Measurements from ENCODE around the gene CFAP58. TPM values are rescaled to one million over a fixed set of nuclear protein-coding genes. Genes with fewer than 3 reads are reported as not detected.

The CFAP58 gene
- total and polyA plus RNA-seq, 4 donors: 0.01 to 0.09 (median 0.08) TPM; not detected in 1

DNA sequence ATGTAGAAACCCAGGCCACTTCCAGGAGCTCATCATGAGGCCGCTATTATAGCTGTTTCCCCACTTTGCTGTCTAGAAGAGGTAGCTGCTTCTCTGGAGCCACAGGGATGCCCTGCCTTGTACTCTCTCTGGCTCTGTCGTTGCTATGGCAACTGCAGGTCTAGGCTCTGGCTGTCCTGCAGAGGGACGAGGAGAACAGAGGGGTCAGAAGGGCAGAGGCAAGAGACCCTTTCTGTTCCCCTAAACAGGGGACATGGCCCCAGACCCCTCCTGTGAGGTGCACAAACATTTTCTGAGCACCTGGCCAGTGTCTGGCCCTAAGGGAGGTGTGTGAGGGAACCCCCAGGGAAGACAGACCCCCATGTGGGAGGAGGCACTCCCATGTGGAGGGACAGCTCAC, 46.7 kb upstream of the CFAP58 start:
- peaks cover 1 to 12% (median 7%) of the 10 kb centered on the region in 4 donors for H3K4me1 ChIP-seq (ENCODE audit: control insufficient read depth in 4 of 4, insufficient read depth in 4 of 4, low read length in 3 of 4)
- DNase-seq (ENCODE audit: low spot score): no peak
- no peak overlapping the region for H3K27ac ChIP-seq (ENCODE audit: low read depth in 1 of 2, low read length in 2 of 2)
- no peaks in the 10 kb centered on the region for H3K36me3 ChIP-seq (ENCODE audit: control insufficient read depth in 4 of 4, insufficient read depth in 3 of 4, low read depth in 1 of 4, low read length in 3 of 4)
- WGBS: 77% methylated on average over 3 of the region's 3 CpGs
- TF ChIP-seq TAF1 (conservative IDR thresholded peaks at IDR 0.05) (no peak), GABPA (IDR thresholded peaks at IDR 0.05 in 1 of 2, conservative IDR thresholded peaks at IDR 0.05 in 1 of 2) (no peak), NR2F2 (IDR thresholded peaks at IDR 0.05) (peak; percentile 21)
- H3K4me3 ChIP-seq (ENCODE audit: low read depth in 1 of 3, low read length in 3 of 3): no peak overlapping the region
- H3K27me3 ChIP-seq (ENCODE audit: control insufficient read depth in 4 of 4, insufficient read depth in 4 of 4, low read length in 3 of 4): no peaks in the 10 kb centered on the region
- H3K9ac ChIP-seq (ENCODE audit: low read depth in 1 of 2, low read length in 2 of 2): no peak overlapping the region
- no peaks in the 10 kb centered on the region for H3K9me3 ChIP-seq (ENCODE audit: control insufficient read depth in 4 of 4, low read length in 3 of 4)

DNA sequence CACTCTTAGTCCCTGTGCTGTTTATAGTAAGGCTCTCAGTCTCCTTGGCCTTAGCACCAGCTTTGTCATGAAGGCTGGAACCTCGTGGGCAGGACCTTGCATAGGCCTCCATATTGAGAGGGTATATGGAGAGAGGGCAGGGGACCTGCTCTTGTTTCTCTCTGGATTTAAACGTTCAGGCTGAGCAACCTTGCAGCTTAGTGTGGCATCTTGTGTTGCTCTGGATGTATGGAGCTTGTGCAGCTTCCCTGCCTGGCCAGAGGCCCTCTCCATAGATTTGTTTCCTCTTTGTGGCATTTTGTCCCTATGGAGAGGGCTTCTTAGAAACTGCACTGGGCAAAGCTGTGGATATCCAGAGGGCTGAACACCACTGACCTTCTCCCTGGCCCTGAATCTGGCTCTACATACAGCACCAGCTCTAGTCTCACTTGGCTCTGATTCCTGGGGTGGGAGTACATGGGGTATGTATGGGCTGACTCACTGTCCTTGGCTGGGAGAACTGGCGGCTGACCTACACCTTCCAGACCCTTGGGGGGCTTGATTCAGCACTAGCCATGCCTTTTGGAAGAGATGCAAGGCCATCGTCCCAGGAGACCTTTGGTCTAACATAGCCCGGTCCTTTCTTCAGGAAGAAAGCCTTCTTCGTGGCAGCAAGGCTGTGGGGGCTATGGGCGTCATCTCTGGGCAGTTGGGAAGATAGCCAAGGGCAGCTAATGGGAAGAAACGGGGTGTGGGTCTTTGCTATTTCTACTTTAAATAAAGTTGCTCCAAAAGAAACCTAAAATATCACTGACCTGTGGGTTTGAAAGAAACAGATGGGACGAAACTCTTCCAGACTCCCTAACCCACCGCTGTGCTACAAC, 45.8 kb upstream of the CFAP58 start:
- Histone ChIP-seq H3K9ac (ENCODE audit: low read depth in 1 of 2, low read length in 2 of 2) (no peak overlapping the region), H3K36me3 (ENCODE audit: control insufficient read depth in 4 of 4, insufficient read depth in 3 of 4, low read depth in 1 of 4, low read length in 3 of 4) (peaks cover 0 to under 1% (median 0%) of the 10 kb centered on the region in 4 donors), H3K9me3 (ENCODE audit: control insufficient read depth in 4 of 4, low read length in 3 of 4) (no peaks in the 10 kb centered on the region), H3K4me3 (ENCODE audit: low read depth in 1 of 3, low read length in 3 of 3) (no peak overlapping the region), H3K27ac (ENCODE audit: low read depth in 1 of 2, low read length in 2 of 2) (no peak overlapping the region), H3K4me1 (ENCODE audit: control insufficient read depth in 4 of 4, insufficient read depth in 4 of 4, low read length in 3 of 4) (peaks cover 1 to 12% (median 7%) of the 10 kb centered on the region in 4 donors), H3K27me3 (ENCODE audit: control insufficient read depth in 4 of 4, insufficient read depth in 4 of 4, low read length in 3 of 4) (no peaks in the 10 kb centered on the region)
- 87% methylated on average over 10 of the region's 10 CpGs for WGBS
- TF ChIP-seq EGR1 (IDR thresholded peaks at IDR 0.05; ENCODE audit: low read depth in 2 of 2): no peak
- TF ChIP-seq RXRA (IDR thresholded peaks at IDR 0.05): no peak
- TF ChIP-seq, protein P1, sequence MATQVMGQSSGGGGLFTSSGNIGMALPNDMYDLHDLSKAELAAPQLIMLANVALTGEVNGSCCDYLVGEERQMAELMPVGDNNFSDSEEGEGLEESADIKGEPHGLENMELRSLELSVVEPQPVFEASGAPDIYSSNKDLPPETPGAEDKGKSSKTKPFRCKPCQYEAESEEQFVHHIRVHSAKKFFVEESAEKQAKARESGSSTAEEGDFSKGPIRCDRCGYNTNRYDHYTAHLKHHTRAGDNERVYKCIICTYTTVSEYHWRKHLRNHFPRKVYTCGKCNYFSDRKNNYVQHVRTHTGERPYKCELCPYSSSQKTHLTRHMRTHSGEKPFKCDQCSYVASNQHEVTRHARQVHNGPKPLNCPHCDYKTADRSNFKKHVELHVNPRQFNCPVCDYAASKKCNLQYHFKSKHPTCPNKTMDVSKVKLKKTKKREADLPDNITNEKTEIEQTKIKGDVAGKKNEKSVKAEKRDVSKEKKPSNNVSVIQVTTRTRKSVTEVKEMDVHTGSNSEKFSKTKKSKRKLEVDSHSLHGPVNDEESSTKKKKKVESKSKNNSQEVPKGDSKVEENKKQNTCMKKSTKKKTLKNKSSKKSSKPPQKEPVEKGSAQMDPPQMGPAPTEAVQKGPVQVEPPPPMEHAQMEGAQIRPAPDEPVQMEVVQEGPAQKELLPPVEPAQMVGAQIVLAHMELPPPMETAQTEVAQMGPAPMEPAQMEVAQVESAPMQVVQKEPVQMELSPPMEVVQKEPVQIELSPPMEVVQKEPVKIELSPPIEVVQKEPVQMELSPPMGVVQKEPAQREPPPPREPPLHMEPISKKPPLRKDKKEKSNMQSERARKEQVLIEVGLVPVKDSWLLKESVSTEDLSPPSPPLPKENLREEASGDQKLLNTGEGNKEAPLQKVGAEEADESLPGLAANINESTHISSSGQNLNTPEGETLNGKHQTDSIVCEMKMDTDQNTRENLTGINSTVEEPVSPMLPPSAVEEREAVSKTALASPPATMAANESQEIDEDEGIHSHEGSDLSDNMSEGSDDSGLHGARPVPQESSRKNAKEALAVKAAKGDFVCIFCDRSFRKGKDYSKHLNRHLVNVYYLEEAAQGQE (IDR thresholded peaks at IDR 0.05): no peak
- TF ChIP-seq NR2F2 (IDR thresholded peaks at IDR 0.05): no peak
- TF ChIP-seq FOXA1 (IDR thresholded peaks at IDR 0.05): no peak
- TF ChIP-seq, protein P2, sequence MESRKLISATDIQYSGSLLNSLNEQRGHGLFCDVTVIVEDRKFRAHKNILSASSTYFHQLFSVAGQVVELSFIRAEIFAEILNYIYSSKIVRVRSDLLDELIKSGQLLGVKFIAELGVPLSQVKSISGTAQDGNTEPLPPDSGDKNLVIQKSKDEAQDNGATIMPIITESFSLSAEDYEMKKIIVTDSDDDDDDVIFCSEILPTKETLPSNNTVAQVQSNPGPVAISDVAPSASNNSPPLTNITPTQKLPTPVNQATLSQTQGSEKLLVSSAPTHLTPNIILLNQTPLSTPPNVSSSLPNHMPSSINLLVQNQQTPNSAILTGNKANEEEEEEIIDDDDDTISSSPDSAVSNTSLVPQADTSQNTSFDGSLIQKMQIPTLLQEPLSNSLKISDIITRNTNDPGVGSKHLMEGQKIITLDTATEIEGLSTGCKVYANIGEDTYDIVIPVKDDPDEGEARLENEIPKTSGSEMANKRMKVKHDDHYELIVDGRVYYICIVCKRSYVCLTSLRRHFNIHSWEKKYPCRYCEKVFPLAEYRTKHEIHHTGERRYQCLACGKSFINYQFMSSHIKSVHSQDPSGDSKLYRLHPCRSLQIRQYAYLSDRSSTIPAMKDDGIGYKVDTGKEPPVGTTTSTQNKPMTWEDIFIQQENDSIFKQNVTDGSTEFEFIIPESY (IDR thresholded peaks at IDR 0.05): no peak
- no peak for DNase-seq (ENCODE audit: low spot score)

DNA sequence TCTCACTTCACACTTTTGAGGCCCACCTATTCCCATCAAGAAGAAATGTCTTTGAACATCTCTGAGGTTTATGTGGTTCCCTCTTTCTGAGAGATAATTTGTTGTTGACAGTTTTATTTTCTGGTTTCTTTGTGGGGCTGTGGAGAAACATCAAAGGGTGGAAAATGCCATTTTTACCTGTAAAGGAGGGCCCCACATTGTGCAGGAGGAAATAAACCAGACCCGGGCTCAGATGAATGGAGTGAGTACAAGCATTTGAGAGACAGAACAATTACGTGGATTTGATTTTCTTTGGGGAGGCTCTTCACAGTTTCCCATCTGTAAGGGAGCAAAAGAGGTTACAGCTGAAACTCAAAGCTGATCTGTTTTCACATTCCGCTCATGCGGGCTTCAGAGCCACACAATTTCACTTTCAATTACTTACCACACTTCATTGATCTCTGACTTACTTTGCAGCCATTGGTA, 45.2 kb upstream of the CFAP58 start:
- DNase-seq (ENCODE audit: low spot score): no peak
- H3K36me3 ChIP-seq (ENCODE audit: control insufficient read depth in 4 of 4, insufficient read depth in 3 of 4, low read depth in 1 of 4, low read length in 3 of 4): peaks cover 0 to 6% (median 0%) of the 10 kb centered on the region in 4 donors
- WGBS: 88% methylated on average over 4 of the region's 4 CpGs
- H3K27ac ChIP-seq (ENCODE audit: low read depth in 1 of 2, low read length in 2 of 2): no peak overlapping the region
- peaks cover 1 to 12% (median 7%) of the 10 kb centered on the region in 4 donors for H3K4me1 ChIP-seq (ENCODE audit: control insufficient read depth in 4 of 4, insufficient read depth in 4 of 4, low read length in 3 of 4)
- H3K4me3 ChIP-seq (ENCODE audit: low read depth in 1 of 3, low read length in 3 of 3): no peak overlapping the region
- no peak for TF ChIP-seq RXRA (IDR thresholded peaks at IDR 0.05)
- H3K27me3 ChIP-seq (ENCODE audit: control insufficient read depth in 4 of 4, insufficient read depth in 4 of 4, low read length in 3 of 4): no peaks in the 10 kb centered on the region
- no peak overlapping the region for H3K9ac ChIP-seq (ENCODE audit: low read depth in 1 of 2, low read length in 2 of 2)
- H3K9me3 ChIP-seq (ENCODE audit: control insufficient read depth in 4 of 4, low read length in 3 of 4): no peaks in the 10 kb centered on the region

Measured in liver (tissue), 9 donors.